CD4-positive, alpha-beta T cell (primary cell): Measurements from ENCODE around the gene NFE2. TPM values are rescaled to one million over a fixed set of nuclear protein-coding genes. Genes with fewer than 3 reads are reported as not detected.
"Not testable (repeated sequence)": the region's sequence is repeated elsewhere in the genome, so short reads cannot be mapped to it uniquely, and the experiment has no call there.

Experiments used
- ATAC-seq: fragments of 200-7000 bp; cut with Tn5 transposase; one replicate; pipeline ENCODE4 v1.10.0; 2022; ENCODE audit warnings: mild to moderate bottlenecking; ENCODE audit not compliant: poor library complexity
- CTCF ChIA-PET: fragments of 350-600 bp; sonication (Branson Sonifier 250); formaldehyde crosslinking; loops from one replicate; lab custom pipeline; 2021; ENCODE audit warnings: antibody characterized with exemption, inconsistent platforms; lab: Charles Lee
- POLR2A ChIA-PET: fragments of 350-600 bp; sonication (Branson Sonifier 250); formaldehyde crosslinking; loops from one replicate; lab custom pipeline; 2021; ENCODE audit warnings: antibody characterized with exemption, inconsistent platforms; lab: Charles Lee
- DNase-seq, 14 experiments: peaks; one replicate each; pipeline ENCODE4 v3.0.0-alpha.2; 2013 to 2020; ENCODE audit warnings: mixed read lengths in 2 of 14
- H3K27ac ChIP-seq, 2 donors: one replicate each; pipeline versions ENCODE4 v1.5.1 to v1.7.0; 2013; ENCODE audit warnings: low read length in 2 of 2, low read depth in 1 of 2, mild to moderate bottlenecking in 1 of 2
- H3K27me3 ChIP-seq, 2 experiments: 1 replicate in 1 of 2; 2 replicates in 1 of 2; pipeline versions ENCODE4 v1.6.1 to v1.7.0; 2013; ENCODE audit warnings: low read length in 2 of 2, control low read depth in 1 of 2, mild to moderate bottlenecking in 1 of 2, moderate library complexity in 1 of 2; ENCODE audit not compliant: insufficient read depth in 2 of 2, control insufficient read depth in 1 of 2
- H3K36me3 ChIP-seq: one replicate; pipeline ENCODE4 v1.6.1; 2013; ENCODE audit warnings: low read length, control low read depth; ENCODE audit not compliant: insufficient read depth
- H3K4me1 ChIP-seq: one replicate; pipeline ENCODE4 v1.6.1; 2013; ENCODE audit warnings: low read length, control low read depth; ENCODE audit not compliant: insufficient read depth
- H3K4me3 ChIP-seq: one replicate; pipeline ENCODE4 v1.5.1; 2013; ENCODE audit warnings: mild to moderate bottlenecking, low read length, moderate library complexity
- H3K9me3 ChIP-seq, 2 experiments: 1 replicate in 1 of 2; 2 replicates in 1 of 2; pipeline versions ENCODE4 v1.6.1 to v1.7.0; 2013; ENCODE audit warnings: low read length in 2 of 2, mild to moderate bottlenecking in 2 of 2, control low read depth in 1 of 2, moderate library complexity in 1 of 2; ENCODE audit not compliant: control insufficient read depth in 1 of 2, insufficient read depth in 1 of 2
- H3K27ac Mint-ChIP-seq: one replicate; pipeline ENCODE4 v1.8.0; 2020; ENCODE audit warnings: mixed read lengths
- H3K27me3 Mint-ChIP-seq: one replicate; pipeline ENCODE4 v1.8.0; 2021; ENCODE audit warnings: mixed read lengths
- H3K36me3 Mint-ChIP-seq: one replicate; pipeline ENCODE4 v1.8.0; 2021; ENCODE audit warnings: low read depth, mixed read lengths
- H3K4me1 Mint-ChIP-seq: one replicate; pipeline ENCODE4 v1.8.0; 2021; ENCODE audit warnings: low read depth, mixed read lengths
- H3K4me3 Mint-ChIP-seq: one replicate; pipeline ENCODE4 v1.8.0; 2020; ENCODE audit warnings: mild to moderate bottlenecking, mixed read lengths
- H3K9me3 Mint-ChIP-seq: one replicate; pipeline ENCODE4 v1.8.0; 2020; ENCODE audit warnings: mixed read lengths
- intact Hi-C, 2 experiments: fragments of 100-400 bp; cut with DNase I in 1 of 2; cut with micrococcal nuclease in 1 of 2; formaldehyde crosslinking; loops; one replicate each; pipeline versions ENCODE4 v1.15.1 to v1.9.0; 2023 to 2025; cut with DNase I, micrococcal nuclease
- total RNA-seq, 174 experiments: library from RNA in 2 of 174; stranded (reverse) in 2 of 174; gene quantifications; one replicate each; pipeline ENCODE4 v1.2.3 and lab custom pipeline; 2021 to 2026
- TF ChIP-seq, protein P1 (sequence below): fragments of 200-600 bp; IDR thresholded peaks from one replicate; pipeline ENCODE4 v1.8.0; 2022; ENCODE audit warnings: antibody characterized with exemption, mild to moderate bottlenecking

NFE2 gene
- total RNA-seq, 2 experiments from 2014 or later = 0.20 TPM; not detected in 1

- no peaks in the 10 kb centered on the region for H3K9me3 ChIP-seq
- H3K27ac Mint-ChIP-seq = no peak overlapping the region
- no peaks in the 10 kb centered on the region for H3K36me3 ChIP-seq
- intact Hi-C loops = no loop called here
- ATAC-seq (no peak), DNase-seq (no peak)
- no peak overlapping the region for H3K4me3 ChIP-seq
- no peak overlapping the region for H3K4me3 Mint-ChIP-seq
- H3K4me1 Mint-ChIP-seq = peaks cover 11% of the 10 kb centered on the region
- no peaks in the 10 kb centered on the region for H3K27me3 Mint-ChIP-seq
- no peaks in the 10 kb centered on the region for H3K9me3 Mint-ChIP-seq
- H3K36me3 Mint-ChIP-seq = peaks cover 6% of the 10 kb centered on the region
- H3K4me1 ChIP-seq = peaks cover 12% of the 10 kb centered on the region
- POLR2A ChIA-PET = no interaction called here
- TF ChIP-seq, protein P1, sequence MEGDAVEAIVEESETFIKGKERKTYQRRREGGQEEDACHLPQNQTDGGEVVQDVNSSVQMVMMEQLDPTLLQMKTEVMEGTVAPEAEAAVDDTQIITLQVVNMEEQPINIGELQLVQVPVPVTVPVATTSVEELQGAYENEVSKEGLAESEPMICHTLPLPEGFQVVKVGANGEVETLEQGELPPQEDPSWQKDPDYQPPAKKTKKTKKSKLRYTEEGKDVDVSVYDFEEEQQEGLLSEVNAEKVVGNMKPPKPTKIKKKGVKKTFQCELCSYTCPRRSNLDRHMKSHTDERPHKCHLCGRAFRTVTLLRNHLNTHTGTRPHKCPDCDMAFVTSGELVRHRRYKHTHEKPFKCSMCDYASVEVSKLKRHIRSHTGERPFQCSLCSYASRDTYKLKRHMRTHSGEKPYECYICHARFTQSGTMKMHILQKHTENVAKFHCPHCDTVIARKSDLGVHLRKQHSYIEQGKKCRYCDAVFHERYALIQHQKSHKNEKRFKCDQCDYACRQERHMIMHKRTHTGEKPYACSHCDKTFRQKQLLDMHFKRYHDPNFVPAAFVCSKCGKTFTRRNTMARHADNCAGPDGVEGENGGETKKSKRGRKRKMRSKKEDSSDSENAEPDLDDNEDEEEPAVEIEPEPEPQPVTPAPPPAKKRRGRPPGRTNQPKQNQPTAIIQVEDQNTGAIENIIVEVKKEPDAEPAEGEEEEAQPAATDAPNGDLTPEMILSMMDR = no peak
- H3K27ac ChIP-seq = no peak overlapping the region
- CTCF ChIA-PET = interaction anchor here (1.9 kb wide), 1 partner anchor 14 kb away, joined by 8 read pairs; no protein-coding TSS in a partner anchor
- no peaks in the 10 kb centered on the region for H3K27me3 ChIP-seq
Observed at GRCh38 chr12:54321363-54321762, 20.5 kb upstream of the NFE2 start.

- CTCF ChIA-PET, ATAC-seq, H3K27ac Mint-ChIP-seq, DNase-seq, H3K4me3 ChIP-seq, H3K36me3 ChIP-seq, H3K9me3 ChIP-seq, H3K4me1 ChIP-seq, intact Hi-C loops, H3K27me3 ChIP-seq, H3K4me3 Mint-ChIP-seq, H3K36me3 Mint-ChIP-seq, POLR2A ChIA-PET, H3K27ac ChIP-seq, H3K27me3 Mint-ChIP-seq, H3K4me1 Mint-ChIP-seq, H3K9me3 Mint-ChIP-seq: not testable (repeated sequence)
Observed at GRCh38 chr12:54312309-54312708, 11.5 kb upstream of the NFE2 start.

DNA sequence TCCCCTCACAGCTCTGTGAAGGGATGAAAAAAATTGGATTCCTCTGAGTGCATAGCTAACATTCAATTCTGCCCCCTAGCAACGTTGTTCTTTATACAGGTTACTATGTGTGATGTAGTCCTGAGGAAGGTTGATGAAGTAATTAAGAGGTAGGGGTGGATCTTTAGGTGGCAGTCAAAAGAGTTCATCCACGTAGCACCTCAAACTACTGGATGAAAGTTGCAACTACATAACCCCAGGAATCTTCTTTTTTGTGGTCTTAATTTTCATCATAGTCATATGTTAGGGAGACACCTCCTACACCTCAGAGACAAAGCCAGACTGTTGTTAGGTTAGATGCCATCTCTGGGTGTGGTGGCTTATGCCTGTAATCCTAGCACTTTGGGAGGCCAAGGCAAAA lies 10.2 kb upstream of the NFE2 start:
- Mint-ChIP-seq H3K4me1 (peaks cover 4% of the 10 kb centered on the region), H3K36me3 (no peaks in the 10 kb centered on the region), H3K4me3 (no peak overlapping the region), H3K27ac (no peak overlapping the region), H3K27me3 (peaks cover 15% of the 10 kb centered on the region), H3K9me3 (no peaks in the 10 kb centered on the region)
- ChIA-PET POLR2A (no interaction called here), CTCF (no interaction called here)
- ATAC-seq = no peak
- TF ChIP-seq, protein P1 = no peak
- Histone ChIP-seq H3K27me3 (no peaks in the 10 kb centered on the region), H3K27ac (no peak overlapping the region), H3K4me3 (no peak overlapping the region), H3K4me1 (peaks cover 8% of the 10 kb centered on the region), H3K9me3 (no peaks in the 10 kb centered on the region), H3K36me3 (no peaks in the 10 kb centered on the region)
- intact Hi-C loops = no loop called here
- no peak for DNase-seq
